NCI-H345 treated with DMSO at 0.1 percent for 48 hours (cell line): ENCODE results near the gene BIRC6.
"Not testable (repeated sequence)": the region's sequence is repeated elsewhere in the genome, so short reads cannot be mapped to it uniquely, and the experiment has no call there.

Experiments used
- DNase-seq: peaks from one replicate; lab custom pipeline; 2025; ENCODE audit not compliant: unreplicated experiment; lab: John Stamatoyannopoulos, UW

Gene BIRC6

GRCh38 chr2:32446369-32446768 lies 89.5 kb downstream of the BIRC6 start:
- no peak for DNase-seq

- no peak for DNase-seq
These were observed 94.0 kb downstream of the BIRC6 start for GRCh38 chr2:32450851-32451250.

DNA sequence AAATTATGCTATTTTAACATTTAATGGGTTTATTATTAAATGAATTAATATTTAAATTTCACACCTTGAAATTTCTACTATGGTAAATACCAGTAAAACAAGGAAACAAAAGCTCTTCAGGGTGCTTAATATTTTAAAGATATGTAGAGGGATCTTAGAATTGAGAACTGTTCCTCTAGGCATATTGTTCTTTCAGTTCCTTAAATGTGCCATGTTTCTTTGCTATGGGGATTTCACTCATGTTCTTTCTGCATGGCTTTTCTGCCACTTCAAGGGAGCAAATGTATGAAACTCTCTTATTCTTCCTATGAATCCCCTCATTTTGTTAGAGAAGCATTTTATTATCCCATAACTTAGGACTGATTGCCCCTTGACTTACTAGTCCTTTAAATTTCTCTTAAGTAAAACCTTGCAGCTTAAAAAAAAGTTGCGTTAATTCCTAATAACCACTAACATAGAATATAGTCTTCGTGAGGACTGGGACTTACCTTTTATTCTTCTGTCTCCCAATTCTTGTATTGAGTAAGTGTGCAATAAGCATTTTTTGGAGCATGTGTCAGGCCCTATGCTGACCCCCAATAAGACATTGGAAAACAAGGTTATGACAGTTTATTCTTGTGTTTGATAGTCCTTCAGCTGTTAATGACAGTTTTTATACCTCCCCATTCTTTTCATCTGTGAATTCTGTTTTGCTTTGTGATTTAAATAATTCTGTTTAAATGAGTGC lies 95.7 kb downstream of the BIRC6 start:
- no peak for DNase-seq

DNA sequence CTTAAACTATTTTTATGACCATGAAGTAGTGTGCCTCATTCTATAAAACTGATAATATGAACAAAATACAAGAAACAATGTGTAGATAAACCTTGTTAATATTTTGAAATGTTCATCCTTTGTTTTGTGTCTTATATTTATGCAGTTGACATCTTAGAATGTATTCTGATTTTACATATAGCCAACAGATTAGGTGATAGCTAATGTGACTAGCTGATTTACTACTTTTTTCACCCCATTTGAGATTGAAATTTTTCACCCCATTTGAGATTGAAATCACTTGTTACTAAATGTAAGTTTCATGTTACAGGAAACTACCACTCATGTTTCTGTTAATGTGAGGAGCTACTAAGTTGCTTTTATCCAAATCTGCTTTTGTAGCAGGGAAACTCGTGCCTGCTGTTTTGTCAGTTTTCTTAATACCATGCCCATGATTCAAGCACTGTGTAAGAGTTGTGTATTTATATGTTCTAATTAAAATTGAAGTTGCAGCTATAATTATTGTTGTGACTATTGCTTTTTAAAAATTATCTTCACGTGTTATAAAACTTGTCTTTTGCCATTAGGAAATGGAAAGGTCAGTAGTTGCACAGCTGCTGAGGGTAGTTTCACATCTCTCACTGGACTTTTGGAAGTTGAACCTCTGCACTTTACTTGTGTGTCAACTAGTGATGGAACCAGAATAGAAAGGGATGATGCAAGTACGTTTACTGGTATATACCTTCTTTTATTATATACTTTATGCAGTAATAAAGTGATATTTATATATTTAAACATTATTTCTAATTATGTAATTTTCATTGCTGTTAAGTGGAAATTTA lies 96.6 kb downstream of the BIRC6 start:
- no peak for DNase-seq

DNA sequence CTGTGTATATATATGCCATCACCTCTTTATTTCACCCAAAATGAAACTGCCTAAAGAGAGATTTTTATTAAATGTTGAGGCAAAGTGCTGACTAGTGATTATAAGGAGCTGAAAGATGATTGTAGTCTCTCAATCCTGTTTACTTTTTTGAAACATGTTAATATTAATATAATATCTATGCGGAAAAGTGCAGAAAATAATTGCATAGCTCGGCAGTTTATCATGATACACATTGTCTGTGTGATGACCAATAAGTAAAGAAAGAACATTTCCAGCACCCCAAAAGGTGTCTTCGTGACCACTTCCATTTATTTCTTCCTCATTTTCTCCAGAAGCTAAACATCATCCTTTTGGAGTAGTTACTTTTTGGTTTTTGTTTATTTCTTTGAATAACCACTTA lies 99.0 kb downstream of the BIRC6 start:
- no peak for DNase-seq

DNA sequence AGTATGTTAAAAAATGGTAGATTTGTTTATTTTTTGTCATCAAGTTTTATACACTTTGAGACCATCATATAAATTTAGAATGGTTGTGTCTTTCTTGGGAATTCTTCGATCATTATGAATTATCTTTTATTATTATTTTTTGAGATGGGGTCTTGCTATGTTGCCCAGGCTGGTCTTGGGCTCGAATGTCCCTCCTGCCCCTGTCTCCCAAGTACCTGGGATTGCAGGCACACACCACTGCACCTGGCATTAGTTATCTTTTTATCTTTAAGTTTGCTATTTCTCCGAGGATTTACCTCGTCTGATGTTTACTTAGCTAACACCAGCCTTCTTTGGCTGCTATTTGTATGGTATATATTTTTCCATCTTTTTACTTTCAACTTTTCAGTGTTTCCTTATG lies 100.0 kb downstream of the BIRC6 start:
- no peak for DNase-seq

DNA sequence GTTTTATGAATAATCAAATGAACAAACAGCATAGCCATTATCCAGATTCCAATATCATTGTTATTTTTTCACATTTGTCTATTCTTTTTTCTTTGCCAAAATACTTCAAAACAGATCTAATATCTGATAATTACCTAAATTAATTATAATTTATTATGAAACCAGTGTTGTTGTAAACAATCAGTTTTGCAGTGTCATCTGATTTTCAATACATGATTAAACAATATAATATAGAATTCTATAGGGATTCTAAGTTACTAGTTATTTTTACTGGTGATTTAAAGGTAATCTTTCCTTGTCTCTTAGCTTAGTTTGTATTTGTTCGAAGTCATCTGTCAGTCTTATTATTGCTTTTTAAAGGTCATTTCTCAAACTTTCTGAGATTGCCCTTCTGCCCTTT lies 101.0 kb downstream of the BIRC6 start:
- DNase-seq, result no peak

DNA sequence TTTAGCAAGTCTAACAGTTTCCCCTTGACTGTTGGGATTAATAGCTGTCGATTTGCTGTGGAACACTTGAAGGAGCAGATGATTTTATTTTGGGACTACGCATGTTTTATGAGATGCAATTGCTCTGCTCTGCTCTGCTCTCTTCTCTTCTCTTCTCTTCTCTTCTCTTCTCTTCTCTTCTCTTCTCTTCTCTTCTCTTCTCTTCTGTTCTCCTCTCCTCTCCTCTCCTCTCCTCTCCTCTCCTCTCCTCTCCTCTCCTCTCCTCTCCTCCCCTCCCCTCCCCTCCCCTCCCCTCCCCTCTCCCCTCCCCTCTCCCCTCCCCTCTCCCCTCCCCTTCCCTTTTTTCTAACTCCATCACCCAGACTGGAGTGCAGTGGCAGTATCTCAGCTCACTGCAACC lies 104.0 kb downstream of the BIRC6 start:
- not testable (repeated sequence) for DNase-seq

- no peak for DNase-seq
These were observed 106.3 kb downstream of the BIRC6 start for GRCh38 chr2:32463110-32463509.

- DNase-seq, result no peak
These were observed 107.6 kb downstream of the BIRC6 start for GRCh38 chr2:32464431-32464830.

GRCh38 chr2:32472605-32473004 lies 115.8 kb downstream of the BIRC6 start:
- no peak for DNase-seq

DNA sequence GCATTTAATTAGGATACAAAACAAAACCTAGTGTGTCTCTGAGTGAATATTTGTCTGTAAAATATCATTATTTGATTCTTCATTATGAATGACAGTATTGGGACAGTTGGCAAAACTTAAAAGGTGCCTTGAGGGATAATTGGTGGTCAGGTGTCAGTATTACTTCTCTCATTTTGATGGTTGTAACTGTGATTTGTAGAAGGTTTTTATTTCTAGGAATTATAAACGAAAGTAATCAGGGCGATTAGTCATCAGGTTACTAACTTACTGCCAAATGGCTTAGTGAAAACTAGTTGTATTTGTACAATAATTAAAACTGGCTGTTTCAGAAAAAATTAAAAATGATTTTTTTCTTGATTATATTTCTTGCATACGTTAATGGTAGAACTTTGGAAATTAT lies 117.6 kb downstream of the BIRC6 start:
- DNase-seq, result no peak

GRCh38 chr2:32478889-32479620 lies 122.2 kb downstream of the BIRC6 start:
- no peak for DNase-seq

DNA sequence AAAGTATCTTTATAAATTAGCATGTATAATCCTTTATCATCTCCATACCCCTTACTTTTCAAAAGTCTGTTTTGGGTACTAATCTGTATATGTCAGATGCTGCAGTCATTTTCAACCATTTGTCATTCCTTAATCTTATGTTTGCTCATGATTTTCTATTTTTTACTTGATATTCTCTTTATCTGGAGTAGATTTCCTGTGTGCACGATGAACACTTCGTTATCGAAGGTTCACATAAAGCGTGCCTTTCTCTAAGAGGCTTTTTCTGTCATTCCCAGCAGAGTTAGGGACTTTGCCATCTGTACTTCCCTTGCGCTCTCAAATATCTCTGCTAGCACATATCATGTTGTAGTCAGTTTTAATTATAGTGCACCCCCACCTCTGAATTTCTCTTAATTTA lies 123.2 kb downstream of the BIRC6 start:
- no peak for DNase-seq

DNA sequence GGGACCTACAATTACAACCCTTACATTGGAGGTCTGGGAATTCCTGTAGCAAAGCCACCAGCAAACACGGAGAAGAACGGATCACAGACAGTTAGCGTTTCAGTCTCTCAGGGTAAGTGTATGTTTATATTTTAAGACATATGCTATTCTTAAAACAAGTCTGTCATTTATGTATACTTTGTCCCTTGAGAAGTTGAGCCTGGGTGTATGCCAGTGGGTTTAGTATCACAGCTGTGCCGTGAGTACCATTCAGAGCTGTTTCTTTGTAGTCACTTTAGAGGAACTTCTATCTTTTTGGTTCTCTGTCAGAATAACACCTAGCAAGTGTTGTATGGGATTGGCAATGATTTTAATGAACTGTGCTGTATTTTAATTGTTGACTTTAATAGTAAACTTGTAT lies 125.6 kb downstream of the BIRC6 start:
- DNase-seq, result no peak

DNA sequence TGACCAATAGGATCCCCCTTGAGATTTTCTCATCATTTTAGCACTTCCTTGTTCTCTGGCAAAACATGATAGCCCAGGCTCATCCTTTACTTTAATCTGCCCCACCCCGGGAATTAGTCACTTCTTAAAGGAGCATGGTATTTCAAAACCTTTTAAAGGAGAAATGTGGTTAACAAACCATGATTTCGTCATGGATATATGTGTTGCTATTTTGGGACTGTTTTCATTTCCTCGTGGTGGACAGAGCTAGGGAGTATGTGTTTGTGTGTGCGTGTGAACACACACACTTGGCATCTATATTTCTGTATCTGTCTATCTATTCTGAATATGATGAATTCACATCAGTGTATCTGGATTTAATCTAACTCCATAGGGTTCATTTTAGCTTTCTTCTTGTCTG lies 128.1 kb downstream of the BIRC6 start:
- DNase-seq, result no peak

DNA sequence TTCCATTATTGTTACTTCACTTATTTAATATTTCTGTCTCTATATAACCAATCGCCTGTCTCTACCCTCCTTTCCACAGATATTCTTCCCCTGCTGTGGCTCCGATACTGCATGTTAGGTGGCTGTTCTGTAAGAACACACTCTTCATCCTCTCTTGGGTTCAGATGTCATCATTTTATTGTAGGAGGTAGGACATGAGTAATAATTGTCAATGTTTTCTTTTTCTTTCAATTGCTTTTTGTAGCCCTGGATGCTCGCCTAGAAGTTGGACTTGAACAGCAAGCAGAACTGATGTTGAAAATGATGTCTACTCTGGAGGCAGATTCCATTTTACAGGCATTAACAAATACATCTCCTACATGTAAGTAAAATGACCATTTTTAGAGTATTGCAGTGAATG lies 128.6 kb downstream of the BIRC6 start:
- no peak for DNase-seq

GRCh38 chr2:32489061-32489460 lies 132.2 kb downstream of the BIRC6 start:
- no peak for DNase-seq

GRCh38 chr2:32491346-32491745 lies 134.5 kb downstream of the BIRC6 start:
- DNase-seq, result no peak

DNA sequence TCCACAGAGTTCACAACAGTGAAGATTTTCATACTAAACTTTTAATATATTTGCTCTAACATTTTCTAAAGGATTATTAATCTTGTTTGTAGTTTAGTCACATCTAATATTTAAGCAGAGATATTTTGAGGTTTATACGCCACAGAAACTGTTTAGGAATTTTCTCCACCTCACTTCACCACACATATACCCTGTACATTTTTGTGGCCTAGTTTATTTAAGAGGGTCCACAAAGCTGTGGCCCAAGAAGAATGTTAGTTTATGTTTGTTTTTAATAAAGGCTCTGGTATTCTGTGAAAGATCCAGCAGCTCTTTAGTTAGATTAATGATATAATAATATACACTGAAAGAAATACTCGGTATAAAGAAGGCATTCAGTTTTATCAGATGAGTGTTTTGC lies 138.3 kb downstream of the BIRC6 start:
- no peak for DNase-seq

GRCh38 chr2:32496662-32497061 lies 139.8 kb downstream of the BIRC6 start:
- no peak for DNase-seq

DNA sequence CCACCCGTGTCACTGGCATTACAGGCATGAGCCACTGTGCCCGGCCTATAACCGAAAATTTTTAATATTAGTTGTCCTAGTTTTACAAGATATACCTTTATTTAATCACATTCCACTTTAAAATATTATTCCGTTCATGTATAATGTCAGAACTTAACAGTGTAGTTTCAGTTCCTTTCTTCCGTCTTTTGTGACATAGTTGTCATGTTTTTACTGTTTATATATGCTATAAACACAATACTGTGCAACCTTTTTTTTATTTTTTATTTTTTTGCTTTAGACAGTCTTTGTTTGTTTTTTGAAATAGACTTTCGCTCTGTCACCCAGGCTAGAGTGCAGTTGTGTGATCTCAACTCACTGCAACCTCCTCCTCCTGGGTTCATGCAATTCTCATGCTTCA lies 141.5 kb downstream of the BIRC6 start:
- DNase-seq, result no peak
